Endodermal cell (in vitro differentiated cells): ENCODE results near the gene CASP10. TPM values are rescaled to one million over a fixed set of nuclear protein-coding genes. Genes with fewer than 3 reads are reported as not detected.

ENCODE experiments used
- DNase-seq: peaks from one replicate; pipeline ENCODE4 v3.0.0-alpha.2; 2017
- H3K27ac ChIP-seq: 2 replicates; pipeline ENCODE4 v1.5.1; 2013; ENCODE audit warnings: mild to moderate bottlenecking, low read depth, low read length, moderate library complexity
- H3K27me3 ChIP-seq: 2 replicates; pipeline ENCODE4 v1.6.1; 2013; ENCODE audit warnings: mild to moderate bottlenecking, low read length, moderate library complexity; ENCODE audit not compliant: insufficient read depth, control insufficient read depth, poor library complexity, severe bottlenecking
- H3K36me3 ChIP-seq: 2 replicates; pipeline ENCODE4 v1.7.0; 2013; ENCODE audit warnings: mild to moderate bottlenecking, low read length, moderate library complexity; ENCODE audit not compliant: control insufficient read depth, insufficient read depth
- H3K4me1 ChIP-seq: one replicate; pipeline ENCODE4 v1.7.0; 2013; ENCODE audit warnings: low read length; ENCODE audit not compliant: control insufficient read depth, insufficient read depth
- H3K4me3 ChIP-seq: 2 replicates; pipeline ENCODE4 v1.5.1; 2013; ENCODE audit warnings: mild to moderate bottlenecking, low read length, moderate library complexity
- H3K9ac ChIP-seq: 2 replicates; pipeline ENCODE4 v1.6.1; 2013; ENCODE audit warnings: mild to moderate bottlenecking, low read length, moderate library complexity; ENCODE audit not compliant: poor library complexity, severe bottlenecking; ENCODE audit errors: extremely low read depth
- H3K9me3 ChIP-seq: 2 replicates; pipeline ENCODE4 v1.6.1; 2013; ENCODE audit warnings: mild to moderate bottlenecking, low read length, moderate library complexity; ENCODE audit not compliant: control insufficient read depth
- H3K27ac Mint-ChIP-seq: 2 replicates; pipeline ENCODE4 v1.8.0; 2020; ENCODE audit warnings: mixed read lengths
- H3K27me3 Mint-ChIP-seq: 2 replicates; pipeline ENCODE4 v1.8.0; 2021; ENCODE audit warnings: mild to moderate bottlenecking, mixed read lengths; ENCODE audit not compliant: insufficient read depth
- H3K36me3 Mint-ChIP-seq: 2 replicates; pipeline ENCODE4 v1.8.0; 2020; ENCODE audit warnings: low read depth, mixed read lengths
- H3K4me1 Mint-ChIP-seq: 2 replicates; pipeline ENCODE4 v1.8.0; 2020; ENCODE audit warnings: mixed read lengths
- H3K4me3 Mint-ChIP-seq: 2 replicates; pipeline ENCODE4 v1.8.0; 2020; ENCODE audit warnings: mild to moderate bottlenecking, moderate library complexity, mixed read lengths
- H3K9me3 Mint-ChIP-seq: 2 replicates; pipeline ENCODE4 v1.8.0; 2020; ENCODE audit warnings: mild to moderate bottlenecking, mixed read lengths
- WGBS, 2 experiments: methylation state at CpG; one replicate each; pipeline versions ENCODE4 v1.1.5 to v1.1.7; 2013; ENCODE audit warnings: missing lambda C conversion rate in 2 of 2, mixed read lengths in 1 of 2; ENCODE audit not compliant: insufficient coverage in 1 of 2, insufficient read length in 1 of 2; 5-methylcytosine and 5-hydroxymethylcytosine counted together
- total RNA-seq, 2 donors: library from RNA; stranded (reverse); fragmentation: NEBNext Ultra II Directional in 1 of 2; extraction: Animal tissue kit (Norgen Biotek cat#: 25700) in 1 of 2; gene quantifications; 2 replicates in 1 of 2; 3 replicates in 1 of 2; pipeline ENCODE4 v1.2.1, GENCODE V29; 2021
- TF ChIP-seq, protein P1 (sequence below): fragments of 200-600 bp; sonication (generic); conservative IDR thresholded peaks from 2 replicates; pipeline ENCODE4 v1.5.0; 2021; ENCODE audit warnings: antibody characterized with exemption, mild to moderate bottlenecking

Gene CASP10
- total RNA-seq, 2 donors from 2014 or later: 6.0 to 24.5 TPM

DNA sequence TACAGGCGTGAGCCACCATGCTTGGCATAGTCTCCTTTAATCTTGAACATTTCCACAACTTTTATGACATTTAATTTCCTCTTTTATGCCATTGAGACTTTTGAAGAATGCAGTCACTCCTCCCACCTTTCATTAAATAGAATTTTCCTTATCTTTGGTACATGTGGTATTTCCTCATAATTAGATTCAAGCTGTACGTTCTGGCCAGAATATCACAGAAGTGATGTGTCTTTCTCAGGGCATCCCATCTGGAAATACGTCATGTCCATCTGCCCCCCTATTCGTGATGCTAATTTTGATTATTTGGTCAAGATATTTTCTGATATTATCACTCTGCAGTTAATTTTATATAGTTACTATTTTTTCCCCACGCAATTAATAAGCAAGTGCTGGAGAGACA, 16.9 kb downstream of the CASP10 start:
- Mint-ChIP-seq H3K27ac (no peak overlapping the region), H3K4me3 (no peak overlapping the region), H3K9me3 (no peaks in the 10 kb centered on the region), H3K36me3 (peaks cover 24% of the 10 kb centered on the region), H3K27me3 (no peaks in the 10 kb centered on the region), H3K4me1 (peaks cover 4% of the 10 kb centered on the region)
- TF ChIP-seq, protein P1, sequence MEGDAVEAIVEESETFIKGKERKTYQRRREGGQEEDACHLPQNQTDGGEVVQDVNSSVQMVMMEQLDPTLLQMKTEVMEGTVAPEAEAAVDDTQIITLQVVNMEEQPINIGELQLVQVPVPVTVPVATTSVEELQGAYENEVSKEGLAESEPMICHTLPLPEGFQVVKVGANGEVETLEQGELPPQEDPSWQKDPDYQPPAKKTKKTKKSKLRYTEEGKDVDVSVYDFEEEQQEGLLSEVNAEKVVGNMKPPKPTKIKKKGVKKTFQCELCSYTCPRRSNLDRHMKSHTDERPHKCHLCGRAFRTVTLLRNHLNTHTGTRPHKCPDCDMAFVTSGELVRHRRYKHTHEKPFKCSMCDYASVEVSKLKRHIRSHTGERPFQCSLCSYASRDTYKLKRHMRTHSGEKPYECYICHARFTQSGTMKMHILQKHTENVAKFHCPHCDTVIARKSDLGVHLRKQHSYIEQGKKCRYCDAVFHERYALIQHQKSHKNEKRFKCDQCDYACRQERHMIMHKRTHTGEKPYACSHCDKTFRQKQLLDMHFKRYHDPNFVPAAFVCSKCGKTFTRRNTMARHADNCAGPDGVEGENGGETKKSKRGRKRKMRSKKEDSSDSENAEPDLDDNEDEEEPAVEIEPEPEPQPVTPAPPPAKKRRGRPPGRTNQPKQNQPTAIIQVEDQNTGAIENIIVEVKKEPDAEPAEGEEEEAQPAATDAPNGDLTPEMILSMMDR: no peak
- H3K4me3 ChIP-seq: no peak overlapping the region
- WGBS, 2 experiments: 96 to 97% methylated on average over 4 to 5 of the region's 5 CpGs
- H3K4me1 ChIP-seq: no peaks in the 10 kb centered on the region
- H3K27me3 ChIP-seq: no peaks in the 10 kb centered on the region
- H3K9me3 ChIP-seq: no peaks in the 10 kb centered on the region
- H3K9ac ChIP-seq: no peak overlapping the region
- no peak overlapping the region for H3K27ac ChIP-seq
- H3K36me3 ChIP-seq: no peaks in the 10 kb centered on the region
- no peak for DNase-seq

DNA sequence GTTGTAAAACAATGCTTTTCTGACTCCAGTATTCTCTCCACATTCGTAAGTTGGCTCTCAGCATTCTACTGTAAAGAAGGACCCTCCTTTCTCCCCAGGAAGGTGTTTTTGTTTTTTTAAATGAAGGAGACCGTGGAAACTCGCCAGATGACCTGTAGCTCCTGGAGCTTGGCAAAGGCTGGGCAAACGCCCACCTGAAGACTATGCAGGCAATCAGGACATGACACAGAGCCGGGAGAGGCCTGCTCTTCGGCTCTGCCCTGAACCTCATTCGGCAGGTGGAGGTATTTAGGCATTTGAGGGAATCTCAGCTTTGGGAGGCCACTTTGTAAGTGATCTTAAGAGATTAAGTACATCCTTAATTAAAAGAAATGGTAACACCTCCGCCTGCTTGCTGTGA, 17.4 kb downstream of the CASP10 start:
- Histone ChIP-seq H3K27ac (no peak overlapping the region), H3K36me3 (no peaks in the 10 kb centered on the region), H3K4me1 (no peaks in the 10 kb centered on the region), H3K9ac (no peak overlapping the region), H3K4me3 (no peak overlapping the region), H3K9me3 (no peaks in the 10 kb centered on the region), H3K27me3 (no peaks in the 10 kb centered on the region)
- TF ChIP-seq, protein P1: no peak
- Mint-ChIP-seq H3K9me3 (no peaks in the 10 kb centered on the region), H3K27me3 (no peaks in the 10 kb centered on the region), H3K36me3 (peaks cover 24% of the 10 kb centered on the region), H3K27ac (no peak overlapping the region), H3K4me3 (no peak overlapping the region), H3K4me1 (peaks cover 4% of the 10 kb centered on the region)
- WGBS, 2 experiments: 88 to 93% methylated on average over 5 to 8 of the region's 8 CpGs
- DNase-seq: no peak

DNA sequence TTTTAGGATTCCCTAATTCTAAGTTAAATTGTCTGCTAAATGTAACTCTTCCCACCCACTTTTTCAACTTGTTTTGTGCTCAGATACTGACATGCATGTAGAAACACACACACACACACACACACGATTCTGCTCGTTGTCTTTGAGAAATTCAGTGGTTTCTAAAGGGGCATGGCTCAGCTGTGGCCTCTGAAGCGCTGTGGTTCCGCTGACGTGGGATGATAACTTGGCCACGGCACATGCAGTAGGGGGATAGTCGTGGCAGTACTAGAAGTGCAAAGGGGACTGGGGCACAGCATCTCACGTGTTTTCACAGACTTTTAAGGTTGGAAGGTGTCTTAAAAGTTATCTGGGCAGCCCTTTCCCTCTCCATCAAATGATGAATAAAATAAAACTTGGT, 18.4 kb downstream of the CASP10 start:
- no peaks in the 10 kb centered on the region for H3K9me3 ChIP-seq
- H3K27ac ChIP-seq: no peak overlapping the region
- peaks cover 4% of the 10 kb centered on the region for H3K4me1 Mint-ChIP-seq
- no peak overlapping the region for H3K9ac ChIP-seq
- no peaks in the 10 kb centered on the region for H3K9me3 Mint-ChIP-seq
- H3K36me3 Mint-ChIP-seq: peaks cover 16% of the 10 kb centered on the region
- no peak for DNase-seq
- no peak overlapping the region for H3K4me3 Mint-ChIP-seq
- TF ChIP-seq, protein P1: no peak
- no peak overlapping the region for H3K27ac Mint-ChIP-seq
- H3K4me3 ChIP-seq: no peak overlapping the region
- no peaks in the 10 kb centered on the region for H3K27me3 Mint-ChIP-seq
- no peaks in the 10 kb centered on the region for H3K36me3 ChIP-seq
- H3K4me1 ChIP-seq: no peaks in the 10 kb centered on the region
- no peaks in the 10 kb centered on the region for H3K27me3 ChIP-seq
- 95 to 98% methylated on average over 8 of the region's 8 CpGs for WGBS, 2 experiments
